Upper lobe of right lung (tissue), 1 donor: ENCODE results near the gene CRAT. TPM values are rescaled to one million over a fixed set of nuclear protein-coding genes. Genes with fewer than 3 reads are reported as not detected.
A peak's percentile ranks its signal among the peaks of the same experiment; 100 is the strongest.

Experiments
- ATAC-seq: fragments of 200-7000 bp; cut with Tn5 transposase; one replicate; pipeline ENCODE4 v1.9.1; 2020; ENCODE audit warnings: mild to moderate bottlenecking, moderate library complexity
- DNase-seq: peaks from one replicate; pipeline ENCODE4 v3.0.0-alpha.2; 2020
- H3K27ac ChIP-seq: fragments of 200-600 bp; one replicate; pipeline ENCODE4 v1.8.0; 2022
- H3K27me3 ChIP-seq: fragments of 200-600 bp; one replicate; pipeline ENCODE4 v1.8.0; 2022; ENCODE audit warnings: mild to moderate bottlenecking
- H3K36me3 ChIP-seq: fragments of 200-600 bp; one replicate; pipeline ENCODE4 v1.8.0; 2022
- H3K4me1 ChIP-seq: fragments of 200-600 bp; one replicate; pipeline ENCODE4 v1.8.0; 2022
- H3K4me3 ChIP-seq: fragments of 200-600 bp; one replicate; pipeline ENCODE4 v1.8.0; 2022; ENCODE audit warnings: mild to moderate bottlenecking
- H3K9me3 ChIP-seq: fragments of 200-600 bp; one replicate; pipeline ENCODE4 v1.8.0; 2022
- intact Hi-C: fragments of 100-400 bp; cut with DNase I; formaldehyde crosslinking; loops from one replicate; pipeline ENCODE4 v1.11.0; 2022
- total RNA-seq: library from RNA; stranded (reverse); fragmentation: NEBNext Ultra II Directional; extraction: Animal tissue kit (Norgen Biotek cat#: 25700); gene quantifications from one replicate; pipeline ENCODE4 v1.2.1, GENCODE V29; 2021
- TF ChIP-seq, protein P1 (sequence below): fragments of 200-600 bp; IDR thresholded peaks from one replicate; pipeline ENCODE4 v1.8.0; 2022; ENCODE audit warnings: antibody characterized with exemption
- donor health status: DM: no; HTN: yes; CAD: no; lungs with severe emphysema.

The CRAT gene
- total RNA-seq, 1 donor from 2014 or later = 22.8 TPM

DNA sequence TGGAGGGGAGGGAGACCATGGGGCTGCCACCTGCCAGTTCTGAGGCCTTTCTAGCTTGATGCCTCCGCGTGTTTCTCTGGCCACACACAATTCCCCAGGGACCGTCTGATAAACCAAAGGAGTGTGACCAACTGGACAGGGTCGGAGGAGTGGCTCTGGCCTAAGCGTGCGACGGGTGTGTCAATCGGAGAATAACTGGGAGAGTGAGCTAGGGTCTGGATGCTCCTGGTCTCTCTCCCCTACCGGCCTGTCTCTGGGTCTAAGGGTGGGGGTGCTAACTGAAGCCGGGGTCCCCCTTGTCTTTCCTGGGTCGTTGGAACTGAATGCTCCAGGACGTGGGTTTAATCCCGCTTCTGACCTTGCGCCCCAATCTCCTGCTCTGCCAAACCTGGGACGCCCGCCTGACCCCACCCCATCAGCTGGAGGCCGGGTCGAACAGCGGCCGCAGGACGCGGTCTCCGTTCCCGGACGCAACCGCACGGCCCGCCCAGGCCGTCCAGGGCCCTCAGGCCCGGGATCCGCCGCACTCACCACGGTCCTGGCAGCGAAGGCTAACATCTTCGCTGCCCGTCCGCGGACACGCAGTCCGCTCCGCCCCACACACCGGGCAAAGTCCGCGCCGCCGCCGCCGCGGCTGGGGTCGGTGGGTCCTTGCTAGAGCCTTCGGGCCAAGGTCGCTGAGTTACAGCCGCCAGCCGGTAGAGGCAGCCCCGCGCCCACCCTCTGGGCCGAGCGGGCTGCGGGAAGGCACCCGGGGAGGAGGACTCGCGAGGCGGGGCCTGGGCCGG lies 447 bp downstream of the CRAT start:
- H3K27me3 ChIP-seq = no peaks in the 10 kb centered on the region
- TF ChIP-seq, protein P1, sequence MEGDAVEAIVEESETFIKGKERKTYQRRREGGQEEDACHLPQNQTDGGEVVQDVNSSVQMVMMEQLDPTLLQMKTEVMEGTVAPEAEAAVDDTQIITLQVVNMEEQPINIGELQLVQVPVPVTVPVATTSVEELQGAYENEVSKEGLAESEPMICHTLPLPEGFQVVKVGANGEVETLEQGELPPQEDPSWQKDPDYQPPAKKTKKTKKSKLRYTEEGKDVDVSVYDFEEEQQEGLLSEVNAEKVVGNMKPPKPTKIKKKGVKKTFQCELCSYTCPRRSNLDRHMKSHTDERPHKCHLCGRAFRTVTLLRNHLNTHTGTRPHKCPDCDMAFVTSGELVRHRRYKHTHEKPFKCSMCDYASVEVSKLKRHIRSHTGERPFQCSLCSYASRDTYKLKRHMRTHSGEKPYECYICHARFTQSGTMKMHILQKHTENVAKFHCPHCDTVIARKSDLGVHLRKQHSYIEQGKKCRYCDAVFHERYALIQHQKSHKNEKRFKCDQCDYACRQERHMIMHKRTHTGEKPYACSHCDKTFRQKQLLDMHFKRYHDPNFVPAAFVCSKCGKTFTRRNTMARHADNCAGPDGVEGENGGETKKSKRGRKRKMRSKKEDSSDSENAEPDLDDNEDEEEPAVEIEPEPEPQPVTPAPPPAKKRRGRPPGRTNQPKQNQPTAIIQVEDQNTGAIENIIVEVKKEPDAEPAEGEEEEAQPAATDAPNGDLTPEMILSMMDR = peak; percentile 5
- H3K36me3 ChIP-seq = no peaks in the 10 kb centered on the region
- DNase-seq (no peak), ATAC-seq (peak; percentile 34)
- no peaks in the 10 kb centered on the region for H3K9me3 ChIP-seq
- peak overlapping the region; percentile 89 for H3K4me3 ChIP-seq
- H3K4me1 ChIP-seq = peaks cover 17% of the 10 kb centered on the region
- H3K27ac ChIP-seq = peak overlapping the region; percentile 94
- intact Hi-C loops = no loop called here

DNA sequence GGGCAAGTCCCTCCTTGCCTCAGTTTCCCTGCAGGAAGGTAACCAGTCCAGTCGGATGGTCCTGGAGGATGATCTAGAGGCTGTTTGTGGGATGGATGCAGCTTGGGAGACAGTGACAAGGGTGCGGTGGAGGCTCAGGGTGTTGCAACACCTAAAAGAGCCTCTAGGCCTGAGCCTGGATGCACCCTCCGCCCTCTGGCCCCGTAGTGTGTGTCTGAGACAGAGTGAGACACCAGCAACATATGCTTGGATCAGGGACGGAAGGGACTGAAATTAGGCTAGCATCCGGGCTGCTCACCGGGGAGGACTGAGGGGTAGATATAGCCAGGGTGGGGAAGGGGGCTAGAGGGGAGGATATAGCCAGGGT lies 1.1 kb downstream of the CRAT start:
- Histone ChIP-seq H3K4me3 (peak overlapping the region; percentile 89), H3K36me3 (no peaks in the 10 kb centered on the region), H3K27ac (no peak overlapping the region), H3K4me1 (peaks cover 17% of the 10 kb centered on the region), H3K9me3 (no peaks in the 10 kb centered on the region), H3K27me3 (no peaks in the 10 kb centered on the region)
- ATAC-seq (no peak), DNase-seq (no peak)
- intact Hi-C loops = no loop called here
- TF ChIP-seq, protein P1 = no peak

DNA sequence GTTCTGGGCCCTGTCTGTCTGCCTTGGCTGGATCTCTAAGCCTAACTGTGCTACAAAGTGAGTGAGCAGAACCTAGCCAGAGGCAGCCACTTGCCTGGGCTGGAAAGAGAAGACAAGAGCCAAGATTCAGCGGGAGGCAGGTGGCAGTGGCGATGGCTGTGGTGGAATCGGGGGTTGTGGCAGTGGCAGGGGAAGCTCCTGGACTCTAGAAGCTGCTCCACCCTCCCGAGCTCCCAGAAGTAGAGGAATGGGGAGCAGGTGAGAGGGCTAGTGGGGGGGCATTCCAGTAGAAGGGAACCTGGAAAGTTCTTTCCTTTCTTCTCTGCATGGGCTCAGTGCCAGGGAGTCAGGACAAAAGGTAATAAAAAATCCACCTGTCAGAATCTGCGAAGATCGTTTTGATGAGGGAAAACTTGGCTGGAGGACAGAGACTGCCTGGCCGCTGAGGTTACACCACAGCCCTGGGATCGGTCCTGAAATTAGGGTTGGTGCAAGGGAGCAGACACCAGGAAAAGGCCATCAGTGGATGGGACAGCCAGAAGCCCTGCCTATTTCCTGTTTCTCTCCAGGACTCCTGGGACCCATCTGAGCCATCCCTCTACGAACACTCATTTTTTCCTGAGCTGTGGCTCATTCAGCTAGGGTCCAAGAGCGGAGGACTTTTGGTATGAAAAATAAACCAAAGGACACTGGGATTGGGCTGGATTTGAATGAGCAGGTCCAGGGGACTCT lies 1.6 kb downstream of the CRAT start:
- Histone ChIP-seq H3K9me3 (no peaks in the 10 kb centered on the region), H3K27ac (no peak overlapping the region), H3K4me1 (peaks cover 17% of the 10 kb centered on the region), H3K27me3 (no peaks in the 10 kb centered on the region), H3K36me3 (no peaks in the 10 kb centered on the region), H3K4me3 (no peak overlapping the region)
- intact Hi-C loops = no loop called here
- DNase-seq = no peak
- TF ChIP-seq, protein P1 = no peak
- ATAC-seq = no peak

DNA sequence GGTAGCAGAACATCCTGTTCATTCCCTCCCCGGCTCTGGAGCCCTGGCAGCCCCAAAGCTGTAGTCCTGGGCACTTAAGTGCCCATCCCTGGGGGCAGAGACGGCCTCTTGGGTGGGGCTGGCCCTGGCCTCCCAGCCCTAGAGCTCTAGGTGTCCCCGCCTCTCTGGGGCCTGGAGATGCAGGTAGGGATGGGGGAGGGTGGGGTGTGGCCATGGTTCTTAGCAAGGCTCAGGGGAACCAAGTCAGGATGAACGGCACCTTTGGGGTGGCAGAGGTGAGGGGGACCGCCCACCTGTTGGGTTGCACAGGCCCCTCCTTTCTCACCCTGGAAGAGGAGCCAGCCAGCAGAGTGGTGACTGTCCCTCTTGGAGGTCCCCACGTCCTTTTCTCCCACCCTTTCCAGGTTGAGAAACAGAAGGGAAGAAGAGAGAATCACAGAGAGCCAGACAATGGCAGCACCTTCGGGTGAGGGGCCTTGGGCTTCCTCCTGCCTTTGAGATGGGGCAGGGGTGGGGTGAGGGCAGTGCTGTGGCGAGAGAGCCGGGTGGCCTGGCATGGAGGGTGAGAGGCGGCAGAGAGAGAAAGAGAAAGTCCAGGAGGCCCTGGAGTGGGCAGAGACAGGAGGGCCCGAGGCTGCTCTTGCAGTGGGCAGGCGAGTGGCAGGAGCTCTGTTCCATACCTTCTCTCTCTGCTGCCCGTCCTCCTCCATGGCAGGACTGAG lies 2.3 kb downstream of the CRAT start:
- Histone ChIP-seq H3K27me3 (no peaks in the 10 kb centered on the region), H3K4me3 (no peak overlapping the region), H3K27ac (no peak overlapping the region), H3K36me3 (no peaks in the 10 kb centered on the region), H3K4me1 (peaks cover 15% of the 10 kb centered on the region), H3K9me3 (no peaks in the 10 kb centered on the region)
- ATAC-seq (no peak), DNase-seq (no peak)
- intact Hi-C loops = no loop called here
- TF ChIP-seq, protein P1 = no peak

DNA sequence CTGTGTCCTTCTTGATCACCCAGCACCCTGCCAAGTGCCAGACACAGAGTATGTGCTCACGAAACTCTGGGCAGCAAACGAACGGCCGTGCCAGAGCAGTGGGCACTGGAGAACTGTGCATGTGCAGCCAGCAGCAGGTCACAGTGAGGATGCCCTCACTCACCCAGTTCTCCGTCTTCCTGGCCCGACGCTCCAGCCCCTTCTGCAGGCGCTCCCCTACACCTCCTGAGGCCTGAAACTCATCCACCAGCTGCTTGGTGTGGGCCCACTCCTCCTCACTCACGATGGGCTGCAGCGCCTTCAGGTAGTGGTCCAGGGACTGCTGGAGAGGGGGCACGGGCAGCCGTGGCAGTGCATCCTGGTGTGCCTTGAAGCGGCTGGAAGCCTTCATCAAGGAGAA lies 2.9 kb downstream of the CRAT start:
- DNase-seq (no peak), ATAC-seq (no peak)
- Histone ChIP-seq H3K9me3 (no peaks in the 10 kb centered on the region), H3K27me3 (no peaks in the 10 kb centered on the region), H3K27ac (no peak overlapping the region), H3K4me3 (no peak overlapping the region), H3K36me3 (no peaks in the 10 kb centered on the region), H3K4me1 (peaks cover 13% of the 10 kb centered on the region)
- TF ChIP-seq, protein P1 = no peak
- intact Hi-C loops = no loop called here
